ENCODE results near the gene SOD1. TPM values are rescaled to one million over a fixed set of nuclear protein-coding genes. Genes with fewer than 3 reads are reported as not detected.
A peak's percentile ranks its signal among the peaks of the same experiment; 100 is the strongest.

SOD1 gene
- total RNA-seq, 6 donors from 2014 or later, result 35.6 to 158 (median 128) TPM

DNA sequence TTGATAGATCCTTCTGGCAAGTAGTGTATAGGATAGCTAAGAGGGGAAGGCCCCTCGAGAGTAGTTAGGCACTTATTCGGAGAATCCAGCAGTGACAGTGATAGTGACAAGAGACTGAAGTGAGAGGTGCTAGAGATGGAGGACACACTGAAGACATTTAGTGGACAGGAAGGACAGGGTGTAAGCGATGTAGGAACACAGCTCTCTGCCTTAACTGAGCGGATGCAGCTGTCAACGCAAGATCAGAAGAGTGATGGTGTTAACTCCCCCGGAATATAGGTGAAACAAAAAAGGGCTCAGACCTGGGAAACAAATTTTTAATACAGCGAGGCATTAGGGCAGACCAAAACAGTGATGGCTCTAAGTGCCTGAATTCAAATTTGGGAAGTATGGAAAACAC, 15.8 kb downstream of the SOD1 start:
- H3K9me3 ChIP-seq, result no peaks in the 10 kb centered on the region
- 74 to 77% methylated on average over 7 of the region's 7 CpGs for WGBS, 2 donors
- no peak for ATAC-seq (ENCODE audit: low FRiP score in 2 of 2)

DNA sequence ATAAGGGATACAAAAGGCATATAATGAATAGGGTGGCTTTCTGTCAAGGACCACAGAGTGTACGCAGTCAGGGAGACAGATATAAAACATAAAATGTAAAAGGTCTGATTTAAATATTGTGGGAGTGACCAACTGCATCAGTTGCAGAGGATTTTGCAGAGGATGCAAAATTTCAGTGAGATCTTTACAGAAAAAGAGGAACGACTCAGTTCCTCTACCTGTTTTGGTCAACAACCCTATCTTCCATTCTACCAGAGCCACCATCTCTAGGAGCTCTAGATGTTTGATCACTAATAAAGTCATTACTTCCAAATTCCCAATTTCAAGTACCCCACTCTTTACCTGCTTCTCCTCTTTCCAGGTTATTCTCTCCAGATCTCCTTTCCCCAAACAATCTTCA, 16.5 kb downstream of the SOD1 start:
- Histone ChIP-seq H3K4me1 (no peaks in the 10 kb centered on the region), H3K9me3 (no peaks in the 10 kb centered on the region), H3K36me3 (peaks cover 3 to 23% (median 8%) of the 10 kb centered on the region in 4 donors), H3K27ac (no peak overlapping the region), H3K4me3 (no peak overlapping the region), H3K27me3 (no peaks in the 10 kb centered on the region)
- no peak for TF ChIP-seq POLR2A (IDR thresholded peaks at IDR 0.05)
- ATAC-seq (ENCODE audit: low FRiP score in 2 of 2) (no peak), DNase-seq (no peak)
- WGBS, 2 donors, result 81 to 91% methylated on average over 2 of the region's 2 CpGs

More for the DNA sequence above, 15.8 kb downstream of the SOD1 start:
- Histone ChIP-seq H3K36me3 (peaks cover 3 to 25% (median 8%) of the 10 kb centered on the region in 4 donors), H3K4me1 (no peaks in the 10 kb centered on the region), H3K27ac (no peak overlapping the region), H3K27me3 (no peaks in the 10 kb centered on the region), H3K4me3 (no peak overlapping the region)
- TF ChIP-seq POLR2AphosphoS5 (IDR thresholded peaks at IDR 0.05) (peak in 1 of 2 donors; percentile 43), POLR2A (IDR thresholded peaks at IDR 0.05) (no peak), EP300 (IDR thresholded peaks at IDR 0.05) (no peak)
- TF ChIP-seq, protein P1, sequence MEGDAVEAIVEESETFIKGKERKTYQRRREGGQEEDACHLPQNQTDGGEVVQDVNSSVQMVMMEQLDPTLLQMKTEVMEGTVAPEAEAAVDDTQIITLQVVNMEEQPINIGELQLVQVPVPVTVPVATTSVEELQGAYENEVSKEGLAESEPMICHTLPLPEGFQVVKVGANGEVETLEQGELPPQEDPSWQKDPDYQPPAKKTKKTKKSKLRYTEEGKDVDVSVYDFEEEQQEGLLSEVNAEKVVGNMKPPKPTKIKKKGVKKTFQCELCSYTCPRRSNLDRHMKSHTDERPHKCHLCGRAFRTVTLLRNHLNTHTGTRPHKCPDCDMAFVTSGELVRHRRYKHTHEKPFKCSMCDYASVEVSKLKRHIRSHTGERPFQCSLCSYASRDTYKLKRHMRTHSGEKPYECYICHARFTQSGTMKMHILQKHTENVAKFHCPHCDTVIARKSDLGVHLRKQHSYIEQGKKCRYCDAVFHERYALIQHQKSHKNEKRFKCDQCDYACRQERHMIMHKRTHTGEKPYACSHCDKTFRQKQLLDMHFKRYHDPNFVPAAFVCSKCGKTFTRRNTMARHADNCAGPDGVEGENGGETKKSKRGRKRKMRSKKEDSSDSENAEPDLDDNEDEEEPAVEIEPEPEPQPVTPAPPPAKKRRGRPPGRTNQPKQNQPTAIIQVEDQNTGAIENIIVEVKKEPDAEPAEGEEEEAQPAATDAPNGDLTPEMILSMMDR (IDR thresholded peaks at IDR 0.05), result no peak
- DNase-seq, result no peak

DNA sequence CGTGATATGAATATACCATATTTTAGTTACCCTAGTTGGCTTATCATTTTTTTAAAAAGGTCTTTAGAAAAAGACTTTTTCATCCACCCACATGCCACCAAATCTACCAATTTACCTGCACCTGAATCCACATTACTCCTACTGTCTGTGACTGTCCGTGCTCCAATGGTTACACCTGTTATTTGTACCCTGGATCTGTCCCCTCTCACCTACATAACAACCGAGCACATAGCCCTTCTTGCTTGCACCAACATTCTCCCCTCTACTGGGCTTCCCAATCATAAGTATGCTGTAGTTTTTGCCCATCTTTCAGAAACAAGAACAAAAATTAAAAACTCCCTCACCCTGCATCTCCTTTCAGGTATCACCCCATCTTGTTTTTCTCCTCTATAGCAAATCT, 17.6 kb downstream of the SOD1 start:
- WGBS, 2 donors, result 98% methylated on average over 3 of the region's 3 CpGs
- Histone ChIP-seq H3K9me3 (no peaks in the 10 kb centered on the region), H3K4me1 (no peaks in the 10 kb centered on the region), H3K27me3 (no peaks in the 10 kb centered on the region), H3K27ac (no peak overlapping the region), H3K4me3 (no peak overlapping the region), H3K36me3 (peaks cover 0 to 13% (median 3%) of the 10 kb centered on the region in 4 donors)
- ATAC-seq (ENCODE audit: low FRiP score in 2 of 2), result no peak
- TF ChIP-seq EP300 (IDR thresholded peaks at IDR 0.05), result no peak
- no peak for TF ChIP-seq POLR2A (IDR thresholded peaks at IDR 0.05)
- no peak for TF ChIP-seq POLR2AphosphoS5 (IDR thresholded peaks at IDR 0.05)
- TF ChIP-seq, protein P1 (IDR thresholded peaks at IDR 0.05), result no peak
- DNase-seq, result no peak

DNA sequence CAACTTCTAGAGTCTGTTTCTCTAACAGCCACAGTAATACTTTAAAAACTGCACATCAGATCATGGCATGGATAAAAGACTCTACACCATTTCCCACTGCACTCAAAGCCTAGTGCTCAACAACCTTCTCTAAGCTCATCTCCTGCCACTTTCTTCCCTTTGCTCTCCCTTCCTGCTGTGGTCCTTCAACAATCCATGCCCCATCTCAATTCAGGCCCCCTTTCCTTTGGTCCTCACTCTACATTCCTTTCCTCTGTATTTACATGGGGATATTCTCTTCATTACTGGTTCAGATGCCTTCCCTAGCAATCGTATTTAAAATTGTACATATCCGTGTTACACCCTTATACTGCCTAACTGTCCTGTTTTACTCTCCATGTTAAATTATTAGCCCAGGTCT, 19.0 kb downstream of the SOD1 start:
- no peak overlapping the region for H3K4me3 ChIP-seq
- no peaks in the 10 kb centered on the region for H3K27me3 ChIP-seq
- no peaks in the 10 kb centered on the region for H3K9me3 ChIP-seq
- TF ChIP-seq POLR2AphosphoS5 (IDR thresholded peaks at IDR 0.05) (no peak), POLR2A (IDR thresholded peaks at IDR 0.05) (no peak)
- TF ChIP-seq, protein P1 (IDR thresholded peaks at IDR 0.05), result no peak
- no peak for DNase-seq
- H3K4me1 ChIP-seq, result no peaks in the 10 kb centered on the region
- H3K36me3 ChIP-seq, result peaks cover 0 to 21% (median 13%) of the 10 kb centered on the region in 4 donors
- 97 to 98% methylated on average over 2 of the region's 2 CpGs for WGBS, 2 donors
- no peak for ATAC-seq (ENCODE audit: low FRiP score in 2 of 2)
- no peak overlapping the region for H3K27ac ChIP-seq

DNA sequence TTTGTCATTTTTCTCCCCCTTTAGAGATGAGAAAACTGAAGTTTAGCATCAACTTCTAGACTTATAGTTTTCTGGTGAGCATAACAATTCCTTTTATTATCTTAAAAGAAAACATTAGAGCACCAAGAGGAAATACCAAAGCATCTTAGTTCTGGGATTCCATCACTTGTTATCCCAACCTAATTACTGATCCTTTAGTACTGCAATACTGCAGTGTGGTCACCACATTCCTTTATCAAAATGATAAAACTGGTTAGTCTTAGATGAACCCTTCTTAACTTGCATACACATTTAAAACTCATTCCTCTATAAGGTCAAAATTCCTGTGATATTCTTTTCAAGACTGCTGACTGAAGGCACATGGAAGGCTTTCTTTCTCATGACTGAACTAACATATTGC, 23.1 kb downstream of the SOD1 start:
- Histone ChIP-seq H3K9me3 (no peaks in the 10 kb centered on the region), H3K4me1 (no peaks in the 10 kb centered on the region), H3K4me3 (no peak overlapping the region), H3K36me3 (peaks cover 16 to 62% (median 37%) of the 10 kb centered on the region in 4 donors), H3K27me3 (no peaks in the 10 kb centered on the region), H3K27ac (no peak overlapping the region)
- TF ChIP-seq, protein P1 (IDR thresholded peaks at IDR 0.05), result no peak
- TF ChIP-seq POLR2A (IDR thresholded peaks at IDR 0.05), result no peak
- no peak for TF ChIP-seq EP300 (IDR thresholded peaks at IDR 0.05)
- TF ChIP-seq POLR2AphosphoS5 (IDR thresholded peaks at IDR 0.05), result no peak
- no peak for ATAC-seq (ENCODE audit: low FRiP score in 2 of 2)
- DNase-seq, result no peak
